ENCODE measurements around the gene GRIN1.

DNA sequence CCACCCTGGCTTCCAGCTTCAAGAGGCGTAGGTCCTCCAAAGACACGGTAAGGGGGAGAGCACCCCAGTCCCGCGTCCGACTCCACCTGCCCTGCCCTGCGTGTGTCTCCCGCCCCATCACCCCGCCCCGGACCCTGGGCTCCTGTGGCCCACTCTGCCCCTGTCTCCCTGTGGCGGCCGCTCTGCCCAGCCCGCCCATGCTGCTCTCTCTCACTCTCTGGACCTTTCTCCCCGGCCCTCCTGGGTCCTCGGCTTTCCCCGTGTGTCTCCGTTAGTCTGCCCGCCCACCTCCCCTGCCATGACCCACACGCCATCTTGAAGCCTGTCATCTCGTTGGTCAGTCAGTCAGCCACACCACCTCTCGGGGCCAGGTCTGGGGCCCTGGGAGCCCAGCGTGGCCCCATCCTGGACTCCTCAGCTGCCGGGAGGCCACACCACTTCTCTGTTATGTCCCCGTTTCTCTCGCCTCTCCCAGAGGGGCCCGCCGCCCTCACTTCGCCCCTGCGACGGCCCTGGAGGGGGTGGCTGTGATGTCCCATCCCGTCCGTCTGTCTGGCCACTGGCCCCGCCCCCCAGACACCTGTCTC lies 26.4 kb downstream of the GRIN1 start:
- TF ChIP-seq GATA2 (IDR thresholded peaks at IDR 0.05; ENCODE audit: low read depth, low read length) = no peak
- TF ChIP-seq GATA3 (IDR thresholded peaks at IDR 0.05; ENCODE audit: low read depth, low read length) = no peak

Data from SH-SY5Y (cell line).